Measurements from ENCODE around the gene ARPC5.

GRCh38 chr1:183651612-183652011 lies 16.0 kb upstream of the ARPC5 start:
- TF ChIP-seq CTCF (IDR thresholded peaks at IDR 0.05) (no peak), POLR2A (IDR thresholded peaks at IDR 0.05; ENCODE audit: low read length) (no peak), REST (IDR thresholded peaks at IDR 0.05) (no peak), EP300 (IDR thresholded peaks at IDR 0.05) (no peak)

Data from A549 (cell line).